ENCODE measurements around the gene RAI1.
"Not testable (repeated sequence)": the region's sequence is repeated elsewhere in the genome, so short reads cannot be mapped to it uniquely, and the experiment has no call there.

RAI1 gene

DNA sequence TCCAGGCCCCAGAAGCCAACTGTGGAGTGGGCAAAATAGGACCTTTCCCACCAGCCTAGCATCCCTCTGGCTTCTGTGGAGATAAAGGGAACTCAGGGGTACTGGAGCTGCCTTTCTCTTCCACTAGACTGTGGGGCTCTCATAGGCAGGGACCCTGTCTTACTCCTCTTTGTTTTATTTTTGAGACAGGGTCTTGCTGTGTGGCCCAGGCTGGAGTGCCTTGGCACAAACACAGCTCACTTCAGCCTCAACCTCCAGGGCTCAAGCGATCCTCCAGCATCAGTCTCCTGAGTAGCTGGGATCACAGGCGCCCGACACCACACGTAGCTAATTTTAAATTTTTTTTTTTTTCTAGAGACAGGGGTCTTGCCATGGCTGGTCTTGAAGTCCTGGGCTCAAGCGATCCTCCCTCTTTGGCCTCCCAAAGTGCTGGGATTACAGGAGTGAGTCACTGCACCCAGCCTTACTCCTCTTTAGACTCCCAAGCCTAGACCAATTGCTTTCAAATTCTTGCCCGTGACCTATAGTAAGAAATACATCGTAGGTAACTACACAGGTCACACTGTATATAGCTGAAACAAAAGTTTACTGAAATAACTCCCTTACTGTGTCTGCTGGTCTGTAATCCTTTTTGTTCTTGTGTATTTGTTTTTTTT is 2.6 kb downstream of the RAI1 start:
- peak overlapping the region; percentile 79 for H3K4me3 ChIP-seq (ENCODE audit: low read depth, low read length)
- TF ChIP-seq, protein P1, sequence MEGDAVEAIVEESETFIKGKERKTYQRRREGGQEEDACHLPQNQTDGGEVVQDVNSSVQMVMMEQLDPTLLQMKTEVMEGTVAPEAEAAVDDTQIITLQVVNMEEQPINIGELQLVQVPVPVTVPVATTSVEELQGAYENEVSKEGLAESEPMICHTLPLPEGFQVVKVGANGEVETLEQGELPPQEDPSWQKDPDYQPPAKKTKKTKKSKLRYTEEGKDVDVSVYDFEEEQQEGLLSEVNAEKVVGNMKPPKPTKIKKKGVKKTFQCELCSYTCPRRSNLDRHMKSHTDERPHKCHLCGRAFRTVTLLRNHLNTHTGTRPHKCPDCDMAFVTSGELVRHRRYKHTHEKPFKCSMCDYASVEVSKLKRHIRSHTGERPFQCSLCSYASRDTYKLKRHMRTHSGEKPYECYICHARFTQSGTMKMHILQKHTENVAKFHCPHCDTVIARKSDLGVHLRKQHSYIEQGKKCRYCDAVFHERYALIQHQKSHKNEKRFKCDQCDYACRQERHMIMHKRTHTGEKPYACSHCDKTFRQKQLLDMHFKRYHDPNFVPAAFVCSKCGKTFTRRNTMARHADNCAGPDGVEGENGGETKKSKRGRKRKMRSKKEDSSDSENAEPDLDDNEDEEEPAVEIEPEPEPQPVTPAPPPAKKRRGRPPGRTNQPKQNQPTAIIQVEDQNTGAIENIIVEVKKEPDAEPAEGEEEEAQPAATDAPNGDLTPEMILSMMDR (IDR thresholded peaks at IDR 0.05; ENCODE audit: low read depth, low read length): no peak

DNA sequence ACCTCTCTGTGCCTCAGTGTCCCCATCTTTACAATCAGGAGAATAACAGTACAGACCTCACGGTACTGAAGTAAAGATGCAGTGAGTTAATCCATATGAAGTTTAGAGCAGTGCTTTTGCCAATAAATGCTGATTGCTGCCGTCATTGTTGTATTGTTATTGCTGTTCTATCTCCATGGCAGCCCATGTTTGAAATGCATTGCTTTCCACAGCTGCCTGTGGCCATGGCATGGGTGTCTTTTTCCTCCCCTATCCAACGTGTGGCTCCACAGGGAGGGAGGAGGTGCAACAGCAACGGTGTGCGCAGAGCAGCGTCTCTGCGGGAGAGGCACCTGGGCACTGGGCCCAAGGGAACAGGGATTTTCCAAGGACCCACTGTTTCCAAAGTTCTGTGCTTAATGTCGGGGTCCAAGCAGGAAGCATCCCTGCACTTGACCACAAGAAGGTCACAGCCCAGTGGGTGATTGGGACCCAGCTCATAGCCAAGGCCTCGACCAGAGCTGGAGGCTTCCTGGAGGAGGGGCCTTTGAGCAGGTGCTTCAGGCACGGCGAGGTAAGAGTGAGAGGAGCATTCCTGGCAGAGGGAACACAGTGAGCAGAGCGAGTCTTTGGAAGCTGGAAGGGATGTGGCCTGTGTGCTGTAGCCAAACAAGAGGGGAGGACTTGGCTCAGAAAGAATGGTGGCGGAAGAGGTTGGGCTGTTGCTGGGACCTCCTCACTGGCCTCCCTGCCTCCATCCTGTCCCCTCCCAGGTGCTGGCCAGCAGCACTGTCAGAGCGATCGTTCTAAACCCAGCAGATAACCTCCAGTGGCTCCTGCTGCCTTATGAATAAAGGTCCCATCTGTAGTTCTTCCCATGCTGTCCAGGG is 3.9 kb downstream of the RAI1 start:
- H3K4me3 ChIP-seq (ENCODE audit: low read depth, low read length): no peak overlapping the region
- TF ChIP-seq, protein P1 (IDR thresholded peaks at IDR 0.05; ENCODE audit: low read depth, low read length): no peak

DNA sequence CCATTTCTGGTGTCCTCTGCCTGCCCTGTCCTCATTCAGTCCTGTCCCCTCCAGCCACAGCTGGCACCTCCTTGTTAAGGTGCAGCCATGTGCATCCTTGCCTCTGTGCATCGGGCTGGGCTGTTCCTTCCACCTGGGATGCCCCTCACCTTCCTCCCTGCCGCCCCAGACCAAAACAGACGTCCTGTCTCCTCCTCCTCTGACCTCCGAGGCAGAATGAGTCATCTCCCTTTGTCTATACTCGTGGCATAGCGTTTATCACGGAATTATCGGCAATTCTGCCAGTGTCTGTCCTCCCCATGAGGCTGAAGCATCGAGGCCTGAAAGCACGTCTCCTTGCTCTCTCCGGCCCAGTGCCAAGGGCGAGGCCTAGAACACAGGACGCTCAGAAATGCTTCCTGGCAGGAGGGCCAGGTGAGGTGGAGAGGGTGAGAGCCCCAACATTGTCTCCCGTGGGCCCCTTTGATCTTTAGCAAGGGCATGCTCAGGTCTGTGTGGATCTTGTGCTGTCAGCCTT is 4.6 kb downstream of the RAI1 start:
- H3K4me3 ChIP-seq (ENCODE audit: low read depth, low read length): peak overlapping the region; percentile 60
- TF ChIP-seq, protein P1 (IDR thresholded peaks at IDR 0.05; ENCODE audit: low read depth, low read length): no peak

DNA sequence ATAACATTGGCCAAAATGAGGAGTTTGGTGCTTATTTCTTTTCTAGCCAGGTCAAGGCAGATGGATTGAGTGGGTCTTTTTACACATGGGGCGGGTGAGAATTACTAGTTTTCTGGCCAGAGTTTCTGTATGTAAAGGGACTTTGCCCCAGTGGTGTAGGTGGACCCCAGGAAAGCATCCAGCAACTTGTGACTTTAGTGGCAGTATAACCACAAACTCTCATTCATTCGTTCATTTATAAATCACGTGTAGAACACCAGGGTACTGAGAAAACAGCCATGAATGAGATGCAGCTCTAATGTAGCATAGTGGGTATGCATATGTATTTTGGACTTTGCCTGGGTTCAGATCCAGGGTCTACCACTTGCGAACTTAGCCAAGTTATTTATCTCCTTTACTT is 8.1 kb downstream of the RAI1 start:
- H3K4me3 ChIP-seq (ENCODE audit: low read depth, low read length): no peak overlapping the region
- TF ChIP-seq, protein P1 (IDR thresholded peaks at IDR 0.05; ENCODE audit: low read depth, low read length): no peak

DNA sequence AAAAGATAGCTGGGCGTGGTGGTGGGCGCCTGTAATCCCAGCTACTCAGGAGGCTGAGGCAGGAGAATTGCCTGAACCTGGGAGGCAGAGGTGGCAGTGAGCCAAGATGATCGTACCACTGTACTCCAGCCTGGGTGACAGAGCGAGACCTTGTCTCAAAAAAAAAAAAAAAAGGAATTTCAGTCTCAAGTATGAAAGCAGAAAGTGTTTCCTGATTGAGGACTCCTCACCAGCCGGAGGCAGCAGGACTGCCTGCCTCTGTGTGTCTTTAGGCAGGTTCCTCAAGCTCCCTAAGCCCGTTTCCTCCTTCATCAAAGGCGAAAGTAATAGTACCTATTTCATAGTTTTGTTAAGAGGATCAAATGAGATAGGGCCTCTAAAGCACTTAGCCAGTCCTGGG is 9.0 kb downstream of the RAI1 start:
- not testable (repeated sequence) for H3K4me3 ChIP-seq (ENCODE audit: low read depth, low read length)

DNA sequence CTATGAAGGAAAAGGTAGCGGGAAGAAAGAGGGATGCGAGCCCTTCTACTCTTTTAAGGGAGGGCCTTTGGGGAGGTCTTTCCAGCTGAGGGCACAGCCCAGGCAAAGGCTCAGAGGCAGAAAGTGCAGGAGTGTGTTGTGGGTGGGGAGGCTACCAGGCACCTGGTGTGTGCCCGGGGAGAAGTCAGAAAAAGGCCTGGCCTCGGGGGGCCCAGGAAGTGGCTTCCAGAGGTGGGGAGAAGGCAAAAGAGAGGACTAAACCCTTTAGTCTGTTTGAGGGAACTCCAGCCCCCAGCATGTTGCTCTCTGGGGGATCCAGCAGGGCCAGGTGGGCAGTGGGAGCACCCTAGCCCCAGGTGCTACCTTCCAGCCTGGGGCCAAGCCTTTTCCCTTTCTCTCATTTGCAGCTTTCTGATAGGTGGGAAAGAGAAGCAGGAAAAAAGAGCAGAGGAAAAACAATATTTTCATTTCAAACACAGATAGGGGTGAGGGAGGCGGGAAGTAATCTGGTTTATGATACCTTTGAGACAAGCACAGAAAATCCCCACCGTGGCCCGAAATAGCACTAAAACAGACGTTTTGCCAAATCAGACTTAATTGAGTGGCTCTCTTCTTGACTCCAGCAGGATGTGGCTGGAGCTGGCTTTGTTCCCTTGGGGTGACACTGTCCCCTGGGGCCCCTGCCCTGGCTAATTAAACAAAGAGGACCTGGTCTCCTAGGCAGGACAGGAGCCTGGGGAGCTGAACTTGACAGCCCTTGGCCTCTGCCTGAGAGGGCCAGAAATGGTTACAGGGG is 10.4 kb downstream of the RAI1 start:
- H3K4me3 ChIP-seq (ENCODE audit: low read depth, low read length): no peak overlapping the region

More for the DNA sequence above, 10.4 kb downstream of the RAI1 start:
- TF ChIP-seq, protein P1 (IDR thresholded peaks at IDR 0.05; ENCODE audit: low read depth, low read length): no peak
